Upper lobe of left lung (tissue), 6 donors: ENCODE results near the gene ZNF280C. TPM values are rescaled to one million over a fixed set of nuclear protein-coding genes. Genes with fewer than 3 reads are reported as not detected.

Experiments used
- ATAC-seq, 2 donors: fragments of 200-7000 bp; cut with Tn5 transposase; one replicate each; pipeline ENCODE4 v1.9.1; 2022; ENCODE audit warnings: mild to moderate bottlenecking in 2 of 2, moderate library complexity in 2 of 2; ENCODE audit not compliant: low FRiP score in 2 of 2
- DNase-seq, 2 donors: peaks; one replicate each; pipeline ENCODE4 v3.0.0-alpha.2; 2019 to 2020
- H3K27ac ChIP-seq, 4 donors: fragments of 200-600 bp; sonication (generic); one replicate each; pipeline ENCODE4 v1.5.1; 2016 to 2019
- H3K27me3 ChIP-seq, 4 donors: fragments of 200-600 bp; sonication (generic); one replicate each; pipeline ENCODE4 v1.5.1; 2017 to 2019
- H3K36me3 ChIP-seq, 4 donors: fragments of 200-600 bp; sonication (generic); one replicate each; pipeline ENCODE4 v1.5.1; 2016 to 2019
- H3K4me1 ChIP-seq, 4 donors: fragments of 200-600 bp; sonication (generic); one replicate each; pipeline ENCODE4 v1.5.1; 2018 to 2019
- H3K4me3 ChIP-seq, 4 donors: fragments of 200-600 bp; sonication (generic); one replicate each; pipeline ENCODE4 v1.5.1; 2017 to 2019; ENCODE audit warnings: mild to moderate bottlenecking in 2 of 4, moderate library complexity in 1 of 4
- H3K9me3 ChIP-seq, 4 donors: fragments of 200-600 bp; sonication (generic); one replicate each; pipeline ENCODE4 v1.5.1; 2018 to 2019
- CTCF ChIP-seq, 6 experiments: fragments of 450-650 bp in 4 of 6; fragments of 200-600 bp in 2 of 6; sonication (generic) in 2 of 6; IDR thresholded peaks; one replicate each; pipeline ENCODE4 v1.5.1; 2016 to 2019; ENCODE audit warnings: antibody characterized with exemption in 6 of 6
- EP300 ChIP-seq, 4 donors: sonication (generic); formaldehyde crosslinking; IDR thresholded peaks; one replicate each; pipeline ENCODE4 v1.5.1; 2017; ENCODE audit warnings: antibody characterized with exemption in 4 of 4, control low read depth in 2 of 4
- POLR2A ChIP-seq, 4 donors: fragments of 450-650 bp; IDR thresholded peaks; one replicate each; pipeline ENCODE4 v1.5.1; 2016 to 2017; ENCODE audit warnings: antibody characterized with exemption in 4 of 4, mild to moderate bottlenecking in 2 of 4
- POLR2AphosphoS5 ChIP-seq, 2 donors: sonication (generic); formaldehyde crosslinking; IDR thresholded peaks; one replicate each; pipeline ENCODE4 v1.5.1; 2017; ENCODE audit warnings: antibody characterized with exemption in 2 of 2
- WGBS, 2 donors: methylation state at CpG; one replicate each; pipeline ENCODE4 v1.1.5; 2017 to 2018; 5-methylcytosine and 5-hydroxymethylcytosine counted together
- total RNA-seq, 6 donors: library from RNA; depleted of rRNA in 4 of 6; stranded (reverse); fragments of >200 nt in 4 of 6; gene quantifications; one replicate each; pipeline versions ENCODE4 v1.1.0 to v1.2.1, GENCODE V29; 2016 to 2021
- donor health status: DM: no; HTN: no; CAD: no; lungs with moderate emphysema.
- donor health status: DM: no; HTN: yes; CAD: no; lungs with severe emphysema.

ZNF280C gene
- total RNA-seq, 6 donors from 2014 or later, result 2.8 to 3.8 (median 3.4) TPM

- no peaks in the 10 kb centered on the region for H3K27me3 ChIP-seq
- no peaks in the 10 kb centered on the region for H3K4me1 ChIP-seq
- no peak for DNase-seq
- no peak for TF ChIP-seq POLR2AphosphoS5 (IDR thresholded peaks at IDR 0.05)
- TF ChIP-seq CTCF (IDR thresholded peaks at IDR 0.05), result no peak
- no peak for TF ChIP-seq POLR2A (IDR thresholded peaks at IDR 0.05)
- TF ChIP-seq EP300 (IDR thresholded peaks at IDR 0.05), result no peak
- no peak for ATAC-seq
- no peak overlapping the region for H3K27ac ChIP-seq
- H3K36me3 ChIP-seq, result peaks cover 0 to 12% (median 0%) of the 10 kb centered on the region in 4 donors
- 67 to 75% methylated on average over 2 of the region's 2 CpGs for WGBS, 2 donors
- no peak overlapping the region for H3K4me3 ChIP-seq
- H3K9me3 ChIP-seq, result no peaks in the 10 kb centered on the region
Observed at GRCh38 chrX:130224810-130225209, 43.9 kb downstream of the ZNF280C start.

GRCh38 chrX:130216320-130216719 lies 52.4 kb downstream of the ZNF280C start:
- DNase-seq (no peak), ATAC-seq (no peak)
- 73 to 92% methylated on average over 4 of the region's 4 CpGs for WGBS, 2 donors
- Histone ChIP-seq H3K9me3 (no peaks in the 10 kb centered on the region), H3K4me1 (no peaks in the 10 kb centered on the region), H3K27me3 (no peaks in the 10 kb centered on the region), H3K36me3 (peaks cover 0 to 10% (median 0%) of the 10 kb centered on the region in 4 donors), H3K27ac (no peak overlapping the region), H3K4me3 (no peak overlapping the region)
- no peak for TF ChIP-seq EP300 (IDR thresholded peaks at IDR 0.05)
- no peak for TF ChIP-seq POLR2AphosphoS5 (IDR thresholded peaks at IDR 0.05)
- no peak for TF ChIP-seq CTCF (IDR thresholded peaks at IDR 0.05)
- no peak for TF ChIP-seq POLR2A (IDR thresholded peaks at IDR 0.05)

- Histone ChIP-seq H3K27ac (no peak overlapping the region), H3K4me3 (no peak overlapping the region), H3K9me3 (no peaks in the 10 kb centered on the region), H3K4me1 (no peaks in the 10 kb centered on the region), H3K27me3 (no peaks in the 10 kb centered on the region), H3K36me3 (peaks cover 0 to 10% (median 0%) of the 10 kb centered on the region in 4 donors)
- DNase-seq (no peak), ATAC-seq (no peak)
- WGBS, 2 donors, result 92 to 95% methylated on average over 2 of the region's 2 CpGs
- no peak for TF ChIP-seq POLR2AphosphoS5 (IDR thresholded peaks at IDR 0.05)
- TF ChIP-seq POLR2A (IDR thresholded peaks at IDR 0.05), result no peak
- TF ChIP-seq CTCF (IDR thresholded peaks at IDR 0.05), result no peak
- TF ChIP-seq EP300 (IDR thresholded peaks at IDR 0.05), result no peak
Observed at GRCh38 chrX:130213376-130213775, 55.3 kb downstream of the ZNF280C start.

GRCh38 chrX:130212371-130212770 lies 56.3 kb downstream of the ZNF280C start:
- Histone ChIP-seq H3K4me1 (no peaks in the 10 kb centered on the region), H3K27ac (no peak overlapping the region), H3K9me3 (no peaks in the 10 kb centered on the region), H3K27me3 (no peaks in the 10 kb centered on the region), H3K4me3 (no peak overlapping the region), H3K36me3 (peaks cover 0 to 10% (median 0%) of the 10 kb centered on the region in 4 donors)
- ATAC-seq (no peak), DNase-seq (no peak)
- WGBS, 2 donors, result 82 to 89% methylated on average over 1 of the region's 1 CpG
- TF ChIP-seq POLR2AphosphoS5 (IDR thresholded peaks at IDR 0.05) (no peak), CTCF (IDR thresholded peaks at IDR 0.05) (no peak), POLR2A (IDR thresholded peaks at IDR 0.05) (no peak), EP300 (IDR thresholded peaks at IDR 0.05) (no peak)

- Histone ChIP-seq H3K36me3 (peaks cover 0 to 6% (median 0%) of the 10 kb centered on the region in 4 donors), H3K27me3 (no peaks in the 10 kb centered on the region), H3K4me1 (no peaks in the 10 kb centered on the region), H3K4me3 (no peak overlapping the region), H3K27ac (no peak overlapping the region), H3K9me3 (no peaks in the 10 kb centered on the region)
- TF ChIP-seq POLR2AphosphoS5 (IDR thresholded peaks at IDR 0.05) (no peak), CTCF (IDR thresholded peaks at IDR 0.05) (no peak), POLR2A (IDR thresholded peaks at IDR 0.05) (no peak), EP300 (IDR thresholded peaks at IDR 0.05) (no peak)
- DNase-seq (no peak), ATAC-seq (no peak)
- WGBS, 2 donors, result 81 to 100% methylated on average over 4 of the region's 4 CpGs
Observed at GRCh38 chrX:130211415-130212186, 57.1 kb downstream of the ZNF280C start.
